Keratinocyte (primary cell): Measurements from ENCODE around the gene RPS2. TPM values are rescaled to one million over a fixed set of nuclear protein-coding genes. Genes with fewer than 3 reads are reported as not detected.

ENCODE experiments used
- DNase-seq: peaks from one replicate; pipeline ENCODE4 v3.0.0-alpha.2; 2011; ENCODE audit warnings: low read depth, missing footprints, low spot score
- FAIRE-seq: peaks from 2 replicates; lab custom pipeline; 2011; peaks lifted over from hg19 to GRCh38; lab: Jason Lieb, UNC
- H2AFZ ChIP-seq: 2 replicates; pipeline ENCODE4 v1.6.0; 2012; ENCODE audit warnings: low read length, control low read depth, inconsistent platforms; ENCODE audit not compliant: control insufficient read depth
- H3K27ac ChIP-seq: 2 replicates; pipeline ENCODE4 v1.5.1; 2011; ENCODE audit warnings: low read length; ENCODE audit not compliant: control insufficient read depth, insufficient read depth
- H3K27me3 ChIP-seq: 3 replicates; pipeline ENCODE4 v1.6.0; 2011; ENCODE audit warnings: low read length; ENCODE audit not compliant: control insufficient read depth, insufficient read depth; ENCODE audit errors: extremely low read depth
- H3K36me3 ChIP-seq, 2 experiments: 2 replicates in 1 of 2; 3 replicates in 1 of 2; pipeline ENCODE4 v1.5.1; 2011; ENCODE audit warnings: low read length in 2 of 2, mild to moderate bottlenecking in 1 of 2; ENCODE audit not compliant: control insufficient read depth in 2 of 2, insufficient read depth in 2 of 2; ENCODE audit errors: extremely low read depth in 1 of 2
- H3K4me1 ChIP-seq: 3 replicates; pipeline ENCODE4 v1.5.1; 2011; ENCODE audit warnings: low read length; ENCODE audit not compliant: control insufficient read depth, insufficient read depth; ENCODE audit errors: extremely low read depth
- H3K4me2 ChIP-seq: 3 replicates; pipeline ENCODE4 v1.6.0; 2011; ENCODE audit warnings: low read depth, low read length; ENCODE audit not compliant: control insufficient read depth, insufficient read depth; ENCODE audit errors: extremely low read depth
- H3K4me3 ChIP-seq, 3 experiments: fragments of 200-600 bp in 1 of 3; sonication (generic) in 1 of 3; 2 replicates in 2 of 3; 3 replicates in 1 of 3; pipeline ENCODE4 v1.5.1; 2011 to 2016; ENCODE audit warnings: low read length in 3 of 3, mild to moderate bottlenecking in 3 of 3, control low read depth in 2 of 3, inconsistent platforms in 1 of 3, low read depth in 1 of 3, mixed read lengths in 1 of 3, mixed run types in 1 of 3, moderate library complexity in 1 of 3; ENCODE audit not compliant: control insufficient read depth in 2 of 3, insufficient read depth in 2 of 3; ENCODE audit errors: extremely low read depth in 1 of 3
- H3K79me2 ChIP-seq: 2 replicates; pipeline ENCODE4 v1.6.0; 2012; ENCODE audit warnings: low read length; ENCODE audit not compliant: control insufficient read depth, insufficient read depth
- H3K9ac ChIP-seq: 3 replicates; pipeline ENCODE4 v1.6.0; 2011; ENCODE audit warnings: low read length; ENCODE audit not compliant: control insufficient read depth, insufficient read depth; ENCODE audit errors: extremely low read depth
- H3K9me1 ChIP-seq: 3 replicates; pipeline ENCODE4 v1.6.0; 2011; ENCODE audit warnings: low read length; ENCODE audit not compliant: control insufficient read depth, insufficient read depth; ENCODE audit errors: extremely low read depth
- H3K9me3 ChIP-seq: 2 replicates; pipeline ENCODE4 v1.5.1; 2012; ENCODE audit warnings: low read depth, low read length; ENCODE audit not compliant: control insufficient read depth
- H4K20me1 ChIP-seq: 3 replicates; pipeline ENCODE4 v1.6.0; 2011; ENCODE audit warnings: low read length; ENCODE audit not compliant: control insufficient read depth, insufficient read depth; ENCODE audit errors: extremely low read depth
- CTCF ChIP-seq, 3 experiments: IDR thresholded peaks in 1 of 3; conservative IDR thresholded peaks in 1 of 3; optimal IDR thresholded peaks in 1 of 3; 2 replicates in 2 of 3; 3 replicates in 1 of 3; pipeline versions ENCODE3 to v1.5.1; 2011; ENCODE audit warnings: low read length in 3 of 3, mild to moderate bottlenecking in 3 of 3, moderate library complexity in 2 of 3, control low read depth in 1 of 3, inconsistent platforms in 1 of 3; ENCODE audit not compliant: insufficient read depth in 2 of 3; ENCODE audit errors: extremely low read depth in 1 of 3
- EZH2 ChIP-seq: IDR thresholded peaks from one replicate; pipeline ENCODE4 v1.6.1; 2012; ENCODE audit warnings: inconsistent platforms, mild to moderate bottlenecking, low read length, moderate library complexity
- dilution Hi-C: fragments of 300-500 bp; cut with MboI; formaldehyde crosslinking; loops from one replicate; pipeline ENCODE4 v1.7.0; 2020; ENCODE audit warnings: low sequenced_read_pairs; ENCODE audit not compliant: extremely low pct_ligation_motif_present
- polyA plus RNA-seq, 5 experiments: library from polyadenylated mRNA; depleted of rRNA in 3 of 5; stranded (reverse) in 3 of 5; stranded (forward) in 1 of 5; unstranded in 1 of 5; fragments of >200 nt; gene quantifications; 1 replicate in 1 of 5; 2 replicates in 3 of 5; 3 replicates in 1 of 5; pipeline versions ENCODE4 v1.2.1 to v1.2.3, GENCODE V29; 2011 to 2012; ENCODE audit warnings: missing spikeins in 2 of 5, low read depth in 1 of 5, low replicate concordance in 1 of 5
- small RNA-seq, 3 experiments: library from RNA; depleted of rRNA; stranded (forward); fragments of <200 nt; gene quantifications; one replicate each; pipeline ENCODE3, GENCODE V24; 2012; ENCODE audit warnings: low read depth in 3 of 3, low replicate concordance in 1 of 3; ENCODE audit not compliant: insufficient read length in 3 of 3

Gene RPS2
- polyA plus RNA-seq, 1 donor (not counting 4 experiments of a cell fraction or from before 2014, with no cell fraction given): 3,573 TPM

GRCh38 chr16:1912215-1912543, 52.4 kb downstream of the RPS2 start:
- Histone ChIP-seq H3K27me3 (peaks cover 45% of the 10 kb centered on the region), H3K9me3 (no peaks in the 10 kb centered on the region), H4K20me1 (no peaks in the 10 kb centered on the region), H3K4me3 (no peak overlapping the region), H2AFZ (no peak overlapping the region), H3K36me3 (no peaks in the 10 kb centered on the region), H3K4me2 (no peak overlapping the region), H3K4me1 (peaks cover 10% of the 10 kb centered on the region), H3K9ac (no peak overlapping the region), H3K9me1 (no peaks in the 10 kb centered on the region), H3K27ac (no peak overlapping the region), H3K79me2 (no peaks in the 10 kb centered on the region)
- dilution Hi-C loops: no loop called here
- TF ChIP-seq CTCF (optimal IDR thresholded peaks at IDR 0.05 in 1 of 3, IDR thresholded peaks at IDR 0.05 in 1 of 3, conservative IDR thresholded peaks at IDR 0.05 in 1 of 3; ENCODE audit: extremely low read depth in 1 of 3, insufficient read depth in 2 of 3, low read length in 3 of 3) (no peak), EZH2 (no peak)
- no peak for FAIRE-seq
- DNase-seq: no peak

Small RNA genes within 50 kb of the gene (small RNA-seq; reads per million reads assigned to genes)
- 0 reads per million in 3 experiments for gene AC005363.2
- 0 reads per million in 3 experiments for gene RN7SL219P
- 0 reads per million in 3 experiments for gene SNORA10
- gene SNORA64: 0 reads per million in 3 experiments

Other genes starting within 250 kb of the RPS2 start
- 9.8 to 32.7 TPM (median 10.1 TPM) in 3 replicates for gene NME3, start 193.3 kb downstream of the RPS2 start, polyA plus RNA-seq
- 6.3 to 19.3 TPM (median 7.6 TPM) in 3 replicates for gene EME2, start 192.0 kb downstream of the RPS2 start, polyA plus RNA-seq
- gene MRPS34, start 191.7 kb downstream of the RPS2 start, polyA plus RNA-seq: 62.9 to 74.3 TPM (median 68.0 TPM) in 3 replicates
- 9.5 to 18.3 TPM (median 12.2 TPM) in 3 replicates for gene SPSB3, start 182.3 kb downstream of the RPS2 start, polyA plus RNA-seq
- gene NUBP2, start 181.9 kb downstream of the RPS2 start, polyA plus RNA-seq: 24.4 to 39.4 TPM (median 34.9 TPM) in 3 replicates
- not detected in 3 replicates for gene IGFALS, start 171.1 kb downstream of the RPS2 start, polyA plus RNA-seq
- 17.7 to 31.2 TPM (median 22.2 TPM) in 3 replicates for gene HAGH, start 138.0 kb downstream of the RPS2 start, polyA plus RNA-seq
- 29.4 to 59.5 TPM (median 36.8 TPM) in 3 replicates for gene FAHD1, start 137.6 kb downstream of the RPS2 start, polyA plus RNA-seq
- not detected in 3 replicates for gene MEIOB, start 92.7 kb downstream of the RPS2 start, polyA plus RNA-seq
- gene HS3ST6, start 46.4 kb downstream of the RPS2 start, polyA plus RNA-seq: 0.09 TPM in 1 of 3 replicates, not detected in the others
- gene MSRB1, start 21.6 kb downstream of the RPS2 start, polyA plus RNA-seq: 23.9 to 45.4 TPM (median 25.2 TPM) in 3 replicates
- gene RPL3L, start 10.1 kb downstream of the RPS2 start, polyA plus RNA-seq: 0.34 to 0.38 TPM (median 0.37 TPM) in 3 replicates
- 97.9 to 161 TPM (median 107 TPM) in 3 replicates for gene NDUFB10, start 5.3 kb downstream of the RPS2 start, polyA plus RNA-seq
- not detected in 3 replicates for gene RNF151, start 2.0 kb upstream of the RPS2 start, polyA plus RNA-seq
- gene TBL3, start 7.2 kb upstream of the RPS2 start, polyA plus RNA-seq: 27.8 to 45.1 TPM (median 40.1 TPM) in 3 replicates
- gene NOXO1, start 16.6 kb upstream of the RPS2 start, polyA plus RNA-seq: 0.38 to 1.1 TPM (median 0.54 TPM) in 3 replicates
- 10.3 to 13.4 TPM (median 12.0 TPM) in 3 replicates for gene GFER, start 19.4 kb upstream of the RPS2 start, polyA plus RNA-seq
- gene SYNGR3, start 25.1 kb upstream of the RPS2 start, polyA plus RNA-seq: 0.12 to 0.30 TPM (median 0.28 TPM) in 3 replicates
- gene ZNF598, start 45.0 kb upstream of the RPS2 start, polyA plus RNA-seq: 18.0 to 35.5 TPM (median 24.0 TPM) in 3 replicates
- gene NPW, start 55.0 kb upstream of the RPS2 start, polyA plus RNA-seq: 0.23 TPM in 1 of 3 replicates, not detected in the others
- gene NHERF2, start 62.1 kb upstream of the RPS2 start, polyA plus RNA-seq: 5.9 to 10.1 TPM (median 9.0 TPM) in 3 replicates
- 8.5 to 16.0 TPM (median 10.9 TPM) in 3 replicates for gene NTHL1, start 83.0 kb upstream of the RPS2 start, polyA plus RNA-seq
- gene TSC2, start 83.2 kb upstream of the RPS2 start, polyA plus RNA-seq: 22.6 to 28.8 TPM (median 23.3 TPM) in 3 replicates
- gene PKD1, start 171.1 kb upstream of the RPS2 start, polyA plus RNA-seq: 10.6 to 22.9 TPM (median 16.4 TPM) in 3 replicates
- gene RAB26, start 183.8 kb upstream of the RPS2 start, polyA plus RNA-seq: 0.44 to 0.91 TPM (median 0.58 TPM) in 3 replicates
- gene TRAF7, start 191.0 kb upstream of the RPS2 start, polyA plus RNA-seq: 38.4 to 52.1 TPM (median 45.9 TPM) in 3 replicates
- gene CASKIN1, start 231.8 kb upstream of the RPS2 start, polyA plus RNA-seq: 0.01 to 0.45 TPM (median 0.04 TPM) in 3 replicates
- gene MLST8, start 240.6 kb upstream of the RPS2 start, polyA plus RNA-seq: 35.7 to 68.9 TPM (median 54.7 TPM) in 3 replicates
- 1.8 to 5.9 TPM (median 3.5 TPM) in 3 replicates for gene BRICD5, start 246.0 kb upstream of the RPS2 start, polyA plus RNA-seq